Endothelial cell of umbilical vein (primary cell): ENCODE results near the gene AMFR.

Experiments used
- CTCF ChIP-seq, 2 donors: IDR thresholded peaks; 1 replicate in 1 of 2; 2 replicates in 1 of 2; pipeline ENCODE4 v1.5.1; 2011; ENCODE audit warnings: low read length in 2 of 2, mild to moderate bottlenecking in 2 of 2, moderate library complexity in 2 of 2, control low read depth in 1 of 2, inconsistent platforms in 1 of 2, low read depth in 1 of 2; ENCODE audit not compliant: insufficient read depth in 1 of 2; ENCODE audit errors: extremely low read depth in 1 of 2
- EZH2 ChIP-seq: IDR thresholded peaks from 2 replicates; pipeline ENCODE4 v1.6.1; 2012; ENCODE audit warnings: borderline replicate concordance, low read depth, mild to moderate bottlenecking, moderate library complexity, low read length, inconsistent platforms; ENCODE audit not compliant: severe bottlenecking
- JUN ChIP-seq: IDR thresholded peaks from 2 replicates; pipeline ENCODE4 v1.6.1; 2011; ENCODE audit warnings: borderline replicate concordance, low read depth; ENCODE audit not compliant: insufficient read length, insufficient read depth
- MYC ChIP-seq: IDR thresholded peaks from one replicate; pipeline ENCODE4 v1.6.1; 2011; ENCODE audit warnings: mild to moderate bottlenecking, low read depth, low read length
- POLR2A ChIP-seq: IDR thresholded peaks from 2 replicates; pipeline ENCODE4 v1.6.1; 2012; ENCODE audit warnings: low read depth, mild to moderate bottlenecking, control low read depth, low read length
- POLR2AphosphoS5 ChIP-seq: IDR thresholded peaks from 2 replicates; pipeline ENCODE4 v1.6.1; 2012; ENCODE audit warnings: low read depth, mild to moderate bottlenecking, control low read depth, low read length, moderate library complexity; ENCODE audit not compliant: insufficient read depth

GRCh38 chr16:56363181-56363716 is 62.1 kb downstream of the AMFR start:
- TF ChIP-seq MYC: no peak
- no peak for TF ChIP-seq POLR2A
- no peak for TF ChIP-seq POLR2AphosphoS5
- TF ChIP-seq CTCF (IDR thresholded peaks at IDR 0.05; ENCODE audit: extremely low read depth in 1 of 2, insufficient read depth in 1 of 2, low read depth in 1 of 2, low read length in 2 of 2): no peak
- TF ChIP-seq EZH2: no peak
- no peak for TF ChIP-seq JUN
